Measurements from ENCODE around the gene CD9.

CD9 gene

GRCh38 chr12:6199531-6200255, 507 bp upstream of the CD9 start:
- TF ChIP-seq, protein P1, sequence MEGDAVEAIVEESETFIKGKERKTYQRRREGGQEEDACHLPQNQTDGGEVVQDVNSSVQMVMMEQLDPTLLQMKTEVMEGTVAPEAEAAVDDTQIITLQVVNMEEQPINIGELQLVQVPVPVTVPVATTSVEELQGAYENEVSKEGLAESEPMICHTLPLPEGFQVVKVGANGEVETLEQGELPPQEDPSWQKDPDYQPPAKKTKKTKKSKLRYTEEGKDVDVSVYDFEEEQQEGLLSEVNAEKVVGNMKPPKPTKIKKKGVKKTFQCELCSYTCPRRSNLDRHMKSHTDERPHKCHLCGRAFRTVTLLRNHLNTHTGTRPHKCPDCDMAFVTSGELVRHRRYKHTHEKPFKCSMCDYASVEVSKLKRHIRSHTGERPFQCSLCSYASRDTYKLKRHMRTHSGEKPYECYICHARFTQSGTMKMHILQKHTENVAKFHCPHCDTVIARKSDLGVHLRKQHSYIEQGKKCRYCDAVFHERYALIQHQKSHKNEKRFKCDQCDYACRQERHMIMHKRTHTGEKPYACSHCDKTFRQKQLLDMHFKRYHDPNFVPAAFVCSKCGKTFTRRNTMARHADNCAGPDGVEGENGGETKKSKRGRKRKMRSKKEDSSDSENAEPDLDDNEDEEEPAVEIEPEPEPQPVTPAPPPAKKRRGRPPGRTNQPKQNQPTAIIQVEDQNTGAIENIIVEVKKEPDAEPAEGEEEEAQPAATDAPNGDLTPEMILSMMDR (IDR thresholded peaks at IDR 0.05; ENCODE audit: extremely low read depth, missing control alignments) = no peak
- DNase-seq (ENCODE audit: low spot score) = peak; percentile 39

GRCh38 chr12:6201213-6201608, 1.0 kb downstream of the CD9 start:
- DNase-seq (ENCODE audit: low spot score) = no peak
- TF ChIP-seq, protein P1 (IDR thresholded peaks at IDR 0.05; ENCODE audit: extremely low read depth, missing control alignments) = no peak

DNA sequence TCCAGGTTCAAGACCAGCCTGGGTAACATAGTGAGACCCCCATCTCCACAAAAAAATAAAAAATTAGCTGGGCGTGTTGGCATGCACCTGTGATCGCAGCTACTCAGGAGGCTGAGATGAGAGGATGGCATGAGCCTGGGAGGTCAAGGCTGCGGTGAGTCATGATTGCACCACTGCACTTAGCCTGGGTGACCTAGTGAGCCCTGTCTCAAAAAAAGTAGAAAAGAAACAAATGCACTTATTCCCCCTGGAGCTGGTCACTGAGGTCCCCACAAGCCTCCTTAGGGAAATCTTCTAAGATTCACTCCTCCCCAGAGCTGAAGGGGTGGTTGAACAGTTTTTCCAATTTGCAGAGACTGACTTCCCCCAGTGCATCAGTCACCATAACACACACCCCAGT, 1.6 kb downstream of the CD9 start:
- DNase-seq (ENCODE audit: low spot score) = no peak
- TF ChIP-seq, protein P1 (IDR thresholded peaks at IDR 0.05; ENCODE audit: extremely low read depth, missing control alignments) = no peak

DNA sequence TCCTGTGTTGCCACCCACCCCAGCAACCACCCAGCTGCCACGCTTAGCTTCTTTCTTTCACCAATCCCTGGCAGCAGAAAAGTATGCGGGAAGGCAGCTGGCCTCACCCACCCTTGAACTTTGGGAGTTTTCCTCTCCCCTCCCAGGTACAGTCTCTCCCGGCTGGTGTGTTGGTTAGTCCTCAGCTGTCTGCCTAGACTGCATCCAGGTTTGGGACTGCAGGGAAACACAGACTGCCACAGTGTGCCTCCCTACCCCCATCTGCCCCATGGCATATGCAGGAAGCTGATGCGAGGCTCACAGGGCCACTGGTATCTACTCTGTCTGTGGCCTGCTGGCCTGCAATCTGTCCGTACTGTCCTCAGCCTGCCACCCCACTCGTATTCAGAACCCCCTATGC, 2.1 kb downstream of the CD9 start:
- no peak for DNase-seq (ENCODE audit: low spot score)
- TF ChIP-seq, protein P1 (IDR thresholded peaks at IDR 0.05; ENCODE audit: extremely low read depth, missing control alignments) = no peak

GRCh38 chr12:6202846-6203245, 2.6 kb downstream of the CD9 start:
- TF ChIP-seq, protein P1 (IDR thresholded peaks at IDR 0.05; ENCODE audit: extremely low read depth, missing control alignments) = no peak
- no peak for DNase-seq (ENCODE audit: low spot score)

- TF ChIP-seq, protein P1 (IDR thresholded peaks at IDR 0.05; ENCODE audit: extremely low read depth, missing control alignments) = no peak
Observed at GRCh38 chr12:6203601-6204000, 3.4 kb downstream of the CD9 start.

DNA sequence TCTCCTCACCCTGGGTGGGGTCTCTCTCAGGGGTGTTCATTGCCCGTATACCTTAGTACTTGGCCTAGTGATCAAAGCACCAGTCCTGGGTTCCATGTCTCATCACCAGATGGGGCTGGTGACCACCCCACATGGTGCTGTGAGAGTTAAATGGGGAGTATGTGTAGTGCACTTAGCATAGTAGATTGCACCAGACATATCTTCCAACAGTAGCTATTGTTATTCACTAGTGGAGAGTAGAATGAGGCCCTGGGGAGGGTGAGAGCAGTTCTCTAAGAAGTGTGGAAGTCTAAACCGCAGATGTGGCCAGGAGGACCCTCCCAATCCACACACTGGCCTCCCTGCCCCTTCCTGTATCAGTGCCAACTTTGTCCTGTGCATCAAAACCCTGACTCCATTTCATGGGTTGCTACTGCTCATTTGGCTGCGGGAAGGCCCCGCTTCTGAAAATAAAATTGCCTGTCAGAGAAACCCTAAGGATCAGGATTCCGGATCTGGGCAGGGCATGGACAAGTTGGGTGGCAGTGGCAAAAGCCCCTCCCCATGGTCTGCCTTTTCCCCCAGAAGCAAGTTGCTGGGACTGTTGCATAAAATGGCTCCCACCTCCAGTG, 4.4 kb downstream of the CD9 start:
- DNase-seq (ENCODE audit: low spot score) = no peak
- TF ChIP-seq, protein P1 (IDR thresholded peaks at IDR 0.05; ENCODE audit: extremely low read depth, missing control alignments) = no peak

More at GRCh38 chr12:6203601-6204000, 3.4 kb downstream of the CD9 start:
- no peak for DNase-seq (ENCODE audit: low spot score)

Data from GM20000 (cell line).